OCI-LY1 (cell line): ENCODE results near the gene BIRC5.
A peak's percentile ranks its signal among the peaks of the same experiment; 100 is the strongest.

Experiments used
- H2AFZ ChIP-seq: fragments of 200-600 bp; sonication (generic), shearing (Covaris generic); 2 replicates; pipeline ENCODE4 v1.6.0; 2014; ENCODE audit warnings: antibody characterized with exemption, mild to moderate bottlenecking, low read length
- H3F3A ChIP-seq: fragments of 200-600 bp; sonication (generic), shearing (Covaris generic); 2 replicates; pipeline ENCODE4 v1.6.0; 2014; ENCODE audit warnings: mild to moderate bottlenecking, antibody characterized with exemption, low read length, moderate library complexity; ENCODE audit not compliant: insufficient read depth
- H3K27ac ChIP-seq: fragments of 200-600 bp; sonication (generic); 2 replicates; pipeline ENCODE4 v1.5.1; 2014; ENCODE audit warnings: low read length, mixed run types, mild to moderate bottlenecking, low read depth; ENCODE audit not compliant: poor library complexity, severe bottlenecking
- H3K27me3 ChIP-seq: fragments of 200-600 bp; sonication (generic); 2 replicates; pipeline ENCODE4 v1.6.0; 2014; ENCODE audit warnings: antibody characterized with exemption, mild to moderate bottlenecking, low read length, moderate library complexity; ENCODE audit not compliant: insufficient read depth
- H3K36me3 ChIP-seq: fragments of 200-600 bp; sonication (generic); 2 replicates; pipeline ENCODE4 v1.6.1; 2014; ENCODE audit warnings: mild to moderate bottlenecking, antibody characterized with exemption, low read length, moderate library complexity, mixed read lengths; ENCODE audit not compliant: insufficient read depth
- H3K4me1 ChIP-seq: fragments of 200-600 bp; sonication (generic); 2 replicates; pipeline ENCODE4 v1.5.1; 2014; ENCODE audit warnings: mild to moderate bottlenecking, low read length, moderate library complexity; ENCODE audit not compliant: insufficient read depth, severe bottlenecking
- H3K4me2 ChIP-seq: fragments of 200-600 bp; sonication (generic), shearing (Covaris generic); 2 replicates; pipeline ENCODE4 v1.6.1; 2014; ENCODE audit warnings: low read length
- H3K4me3 ChIP-seq: fragments of 200-600 bp; sonication (generic); 2 replicates; pipeline ENCODE4 v1.5.1; 2014; ENCODE audit warnings: low read length, low read depth, mild to moderate bottlenecking, mixed read lengths; ENCODE audit not compliant: poor library complexity, severe bottlenecking
- H3K79me2 ChIP-seq: fragments of 200-600 bp; shearing (Covaris generic); 2 replicates; pipeline ENCODE4 v1.6.1; 2016; ENCODE audit warnings: mixed run types, low read length, mixed read lengths; ENCODE audit not compliant: insufficient read depth
- H3K9ac ChIP-seq: fragments of 200-600 bp; sonication (generic), shearing (Covaris generic); 2 replicates; pipeline ENCODE4 v1.6.1; 2014; ENCODE audit warnings: mild to moderate bottlenecking, low read length, mixed read lengths
- H3K9me2 ChIP-seq: fragments of 200-600 bp; sonication (generic), shearing (Covaris generic); 2 replicates; pipeline ENCODE4 v1.6.1; 2014; ENCODE audit warnings: low read depth, mild to moderate bottlenecking, low read length, mixed read lengths
- H3K9me3 ChIP-seq: fragments of 200-600 bp; shearing (Covaris generic); 2 replicates; pipeline ENCODE4 v1.6.1; 2014; ENCODE audit warnings: low read length, mixed read lengths
- H4K20me1 ChIP-seq: fragments of 200-600 bp; sonication (generic), shearing (Covaris generic); 2 replicates; pipeline ENCODE4 v1.6.0; 2016; ENCODE audit warnings: mild to moderate bottlenecking, low read length; ENCODE audit not compliant: insufficient read depth
- CTCF ChIP-seq: fragments of 200-600 bp; sonication (generic), shearing (Covaris generic); IDR thresholded peaks from 2 replicates; pipeline ENCODE4 v1.5.1; 2017; ENCODE audit warnings: mild to moderate bottlenecking, antibody characterized with exemption, low read length, moderate library complexity, mixed read lengths
- EZH2 ChIP-seq: fragments of 200-600 bp; sonication (generic), shearing (Covaris generic); IDR thresholded peaks from 2 replicates; pipeline ENCODE4 v1.8.0; 2017; ENCODE audit warnings: borderline replicate concordance, mixed run types, mild to moderate bottlenecking, antibody characterized with exemption, low read length, moderate library complexity, mixed read lengths

The BIRC5 gene

GRCh38 chr17:78214706-78215061, 631 bp downstream of the BIRC5 start:
- Histone ChIP-seq H3K27me3 (no peaks in the 10 kb centered on the region), H3K4me1 (peaks cover 14% of the 10 kb centered on the region), H3F3A (no peaks in the 10 kb centered on the region), H3K36me3 (peaks cover 30% of the 10 kb centered on the region), H3K27ac (peak overlapping the region; percentile 72), H3K4me3 (peak overlapping the region; percentile 91), H3K9me3 (no peaks in the 10 kb centered on the region), H4K20me1 (no peaks in the 10 kb centered on the region), H3K4me2 (peak overlapping the region; percentile 95), H3K79me2 (peaks cover 16% of the 10 kb centered on the region), H2AFZ (no peak overlapping the region), H3K9me2 (no peaks in the 10 kb centered on the region), H3K9ac (peak overlapping the region; percentile 96)
- no peak for TF ChIP-seq EZH2
- no peak for TF ChIP-seq CTCF

- 0 out of 2 replicates have a peak, but pooled peaks cover 4% of the 10 kb centered on the region for H3F3A ChIP-seq
- H3K4me1 ChIP-seq: peaks cover 13% of the 10 kb centered on the region
- no peaks in the 10 kb centered on the region for H3K9me2 ChIP-seq
- peaks cover 70% of the 10 kb centered on the region for H3K36me3 ChIP-seq
- H3K4me2 ChIP-seq: no peak overlapping the region
- H3K9ac ChIP-seq: no peak overlapping the region
- no peaks in the 10 kb centered on the region for H3K27me3 ChIP-seq
- no peak for TF ChIP-seq CTCF
- no peak for TF ChIP-seq EZH2
- no peaks in the 10 kb centered on the region for H4K20me1 ChIP-seq
- H2AFZ ChIP-seq: no peak overlapping the region
- peaks cover 12% of the 10 kb centered on the region for H3K79me2 ChIP-seq
- no peak overlapping the region for H3K27ac ChIP-seq
- no peak overlapping the region for H3K4me3 ChIP-seq
- H3K9me3 ChIP-seq: no peaks in the 10 kb centered on the region
Measured at GRCh38 chr17:78219396-78220150, 5.5 kb downstream of the BIRC5 start.

GRCh38 chr17:78223061-78223460, 9.0 kb downstream of the BIRC5 start:
- Histone ChIP-seq H3K4me2 (no peak overlapping the region), H3K9me3 (no peaks in the 10 kb centered on the region), H3K79me2 (no peaks in the 10 kb centered on the region), H4K20me1 (no peaks in the 10 kb centered on the region), H3K9me2 (no peaks in the 10 kb centered on the region), H3K4me1 (peaks cover 4% of the 10 kb centered on the region), H3K27me3 (no peaks in the 10 kb centered on the region), H2AFZ (no peak overlapping the region), H3K36me3 (peaks cover 63% of the 10 kb centered on the region), H3F3A (peaks cover 4% of the 10 kb centered on the region; the same call in 1 of the 2 replicates), H3K27ac (no peak overlapping the region), H3K4me3 (no peak overlapping the region), H3K9ac (no peak overlapping the region)
- TF ChIP-seq EZH2 (no peak), CTCF (no peak)
